Glomerular visceral epithelial cell (primary cell): ENCODE results near the gene NKX6-2.
"Not testable (repeated sequence)": the region's sequence is repeated elsewhere in the genome, so short reads cannot be mapped to it uniquely, and the experiment has no call there.

Experiments
- DNase-seq: peaks from one replicate; pipeline ENCODE4 v3.0.0-alpha.2; 2016; ENCODE audit errors: extremely low spot score

Gene NKX6-2

GRCh38 chr10:132797986-132798385 is 12.0 kb upstream of the NKX6-2 start:
- not testable (repeated sequence) for DNase-seq

- DNase-seq: no peak
Observed at GRCh38 chr10:132796846-132797245, 10.9 kb upstream of the NKX6-2 start.

GRCh38 chr10:132793871-132794849 is 8.2 kb upstream of the NKX6-2 start:
- no peak for DNase-seq

DNA sequence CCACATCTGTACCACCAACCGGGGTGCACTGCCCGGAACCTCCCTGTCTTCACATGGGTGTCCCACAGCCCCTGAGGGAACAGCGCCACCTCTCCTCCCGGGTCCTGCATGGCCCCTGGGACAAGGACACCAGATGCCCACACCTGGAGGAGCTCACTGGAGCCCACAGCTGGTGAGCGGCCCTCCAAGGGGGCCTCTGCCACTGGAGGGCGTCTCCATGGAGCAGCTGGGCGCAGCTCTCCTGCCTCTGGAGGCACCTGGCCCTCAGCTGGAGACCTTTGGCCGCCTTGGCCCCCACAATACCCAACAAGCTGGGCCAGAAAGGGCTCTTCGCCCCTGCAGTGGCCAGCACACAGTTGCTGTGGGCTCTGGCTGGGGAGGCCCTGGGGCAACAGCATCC is 7.3 kb upstream of the NKX6-2 start:
- DNase-seq: no peak

DNA sequence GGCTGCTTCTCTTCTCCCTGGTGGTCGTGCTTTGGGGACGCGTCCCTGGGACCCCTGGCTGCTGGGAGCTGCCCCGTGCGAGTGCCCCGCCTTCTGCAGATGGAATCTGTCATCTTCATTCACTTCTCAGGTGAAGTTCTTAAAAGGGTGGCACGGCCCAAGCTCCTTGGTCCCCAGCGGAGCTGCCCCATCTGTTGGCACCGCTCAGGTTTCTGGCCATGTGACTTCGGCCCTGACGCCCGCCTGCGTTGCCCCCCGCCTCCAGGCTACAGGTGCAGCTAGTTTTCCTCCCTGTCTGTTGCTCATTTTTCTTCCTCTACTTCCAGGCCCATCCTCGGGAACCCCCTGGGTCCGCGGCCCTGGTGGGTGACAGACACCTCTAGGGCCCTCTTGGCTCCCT is 6.8 kb upstream of the NKX6-2 start:
- no peak for DNase-seq

GRCh38 chr10:132792099-132792498 is 6.2 kb upstream of the NKX6-2 start:
- DNase-seq: not testable (repeated sequence)

GRCh38 chr10:132790934-132791829 is 5.2 kb upstream of the NKX6-2 start:
- no peak for DNase-seq

DNA sequence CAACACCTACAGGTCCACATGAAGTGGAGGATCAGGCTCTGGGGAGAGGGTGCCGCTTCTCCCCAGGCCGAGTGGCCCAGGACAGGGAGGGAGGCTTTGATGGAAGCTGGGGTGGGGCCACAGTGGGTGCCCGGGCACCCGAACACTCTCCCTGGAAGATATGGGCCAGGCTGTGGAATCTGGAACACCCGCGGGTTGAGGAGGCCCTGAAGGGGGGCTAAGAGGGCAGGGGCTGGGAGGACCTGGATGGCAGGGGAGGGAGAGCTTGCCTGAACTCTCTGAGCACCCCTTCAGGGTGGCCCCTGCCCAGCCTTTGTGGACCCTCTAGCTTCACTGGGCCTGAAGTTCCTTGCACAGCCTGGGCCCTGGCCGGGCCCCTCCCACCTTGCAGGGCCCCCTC is 4.5 kb upstream of the NKX6-2 start:
- no peak for DNase-seq

- DNase-seq: no peak
Observed at GRCh38 chr10:132789659-132790148, 3.8 kb upstream of the NKX6-2 start.

- peak; percentile 7 for DNase-seq
Observed at GRCh38 chr10:132788831-132789219, 2.9 kb upstream of the NKX6-2 start.

- peak; percentile 20 for DNase-seq
Observed at GRCh38 chr10:132788180-132788830, 2.4 kb upstream of the NKX6-2 start.

DNA sequence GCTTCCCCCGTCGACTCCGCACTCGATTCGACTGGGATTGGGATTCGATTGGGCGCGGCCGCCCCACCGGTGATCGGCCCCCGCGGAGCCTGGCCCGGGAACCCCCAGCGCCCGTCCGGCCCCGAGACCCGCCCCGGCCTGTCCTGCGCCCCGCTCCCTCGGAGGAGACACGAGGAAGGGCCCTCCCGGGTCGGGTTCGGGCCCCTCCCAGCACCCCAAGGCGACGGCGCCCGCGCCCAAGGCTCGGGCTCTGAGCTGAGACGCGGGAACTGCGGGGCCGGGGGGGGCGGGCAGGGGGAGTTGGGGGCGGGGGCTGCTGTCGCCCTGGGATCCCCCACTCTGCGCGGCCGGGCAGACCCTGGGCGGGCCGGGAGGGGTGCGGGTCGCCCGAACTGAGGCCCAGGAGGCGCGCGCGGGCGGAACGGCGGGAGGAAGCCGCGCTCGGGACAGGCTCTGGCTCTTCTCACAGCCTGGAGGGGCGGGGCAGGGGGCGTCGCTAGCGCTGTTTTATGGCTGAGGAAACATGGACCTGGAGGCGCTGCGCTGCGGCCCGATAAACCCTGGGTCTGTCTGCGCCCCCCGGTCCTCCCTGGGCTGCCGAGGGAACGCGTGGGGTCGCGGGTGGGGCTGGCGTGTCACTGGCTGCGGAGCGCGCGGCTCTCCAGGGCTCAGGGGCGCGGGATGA is 1.7 kb upstream of the NKX6-2 start:
- DNase-seq: no peak

DNA sequence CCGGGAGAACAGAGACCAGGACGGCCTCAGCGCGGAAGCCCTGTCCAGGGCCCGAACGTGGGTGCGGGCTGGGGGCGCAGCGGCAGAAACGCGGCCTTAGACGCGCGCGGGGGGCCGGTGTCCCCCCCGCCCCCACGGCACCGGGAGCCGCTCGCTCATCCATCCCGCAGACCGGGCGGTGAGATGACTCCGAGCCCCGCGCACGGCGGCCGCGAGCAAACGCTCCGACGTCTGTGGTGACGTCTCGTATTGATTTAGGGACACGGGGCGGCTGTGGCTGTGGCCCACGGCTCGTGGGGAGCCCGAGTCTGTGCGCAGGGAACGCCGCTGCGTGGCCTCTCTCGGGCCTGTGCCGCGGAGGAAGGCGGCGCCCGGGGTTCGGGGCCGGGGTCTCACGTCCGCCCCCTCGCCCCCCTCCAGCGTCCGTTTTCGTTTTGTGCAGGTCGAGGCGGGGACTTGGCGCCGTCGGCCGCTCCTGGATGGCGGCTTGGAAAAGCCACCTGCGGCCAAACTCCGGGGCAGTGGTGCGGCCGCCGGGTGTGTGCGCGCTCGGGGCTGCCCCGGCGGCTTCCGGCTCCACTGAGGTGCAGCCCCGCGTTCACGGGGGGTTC is 1.0 kb upstream of the NKX6-2 start:
- no peak for DNase-seq

DNA sequence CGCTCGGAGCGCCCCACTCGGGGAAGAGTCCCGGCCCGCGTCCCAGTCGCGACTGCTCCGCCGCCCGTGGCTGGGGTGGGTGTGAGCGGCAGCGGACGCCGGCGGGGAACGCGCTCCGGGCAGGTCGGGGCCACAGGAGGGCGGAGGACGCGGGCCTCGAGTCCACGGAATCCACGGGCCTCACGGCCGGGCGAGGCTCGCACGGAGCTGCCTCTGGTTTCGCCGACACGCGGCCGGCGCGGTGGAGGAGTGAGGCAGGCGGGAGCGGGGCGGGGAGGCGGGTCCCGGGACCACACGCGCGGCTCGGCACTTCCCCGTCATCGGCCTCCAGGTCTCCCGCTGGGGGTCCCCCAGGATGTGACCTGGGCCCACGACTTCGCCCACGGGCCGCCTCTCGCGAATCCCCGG is 533 bp upstream of the NKX6-2 start:
- DNase-seq: no peak

- DNase-seq: no peak
Observed at GRCh38 chr10:132784866-132785722, 853 bp downstream of the NKX6-2 start.

GRCh38 chr10:132783940-132784865 is 1.7 kb downstream of the NKX6-2 start:
- no peak for DNase-seq

DNA sequence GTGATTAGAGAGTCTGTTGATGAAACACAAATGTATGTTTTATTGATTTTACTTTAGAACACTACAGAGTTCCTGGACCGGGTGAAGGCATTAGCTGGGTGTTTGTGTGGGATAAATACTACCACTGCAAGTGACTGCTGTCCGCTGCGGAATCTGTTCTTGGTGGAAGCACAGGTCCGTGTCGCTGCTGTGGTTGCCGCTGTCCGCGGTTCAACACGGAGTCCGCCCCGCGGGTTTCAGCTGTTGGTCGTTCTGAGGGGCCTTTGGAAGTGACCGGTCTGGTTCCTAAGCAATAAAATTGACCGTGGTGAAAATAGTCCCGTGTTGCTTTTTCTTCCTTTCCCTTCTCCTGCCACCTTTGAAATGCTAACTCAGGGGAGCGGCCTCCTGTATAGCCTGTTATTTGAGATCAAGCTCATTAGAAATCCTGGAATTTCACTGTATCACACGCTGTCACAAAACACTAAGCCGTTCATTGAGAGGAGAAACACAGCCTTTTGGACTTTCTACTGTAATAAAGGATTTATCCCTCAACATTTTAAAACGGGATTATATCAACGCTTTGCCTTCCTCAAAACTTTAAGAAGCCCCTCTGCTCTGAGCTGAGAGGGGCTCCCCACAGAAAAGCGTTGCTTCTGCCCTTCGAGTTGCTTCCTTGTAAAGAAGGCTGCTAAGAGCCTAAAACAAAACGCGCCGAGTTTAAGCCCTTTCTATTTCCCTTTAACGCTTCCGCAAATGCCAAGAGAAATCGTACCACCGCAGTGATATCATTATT is 2.6 kb downstream of the NKX6-2 start:
- no peak for DNase-seq

GRCh38 chr10:132781556-132781955 is 4.4 kb downstream of the NKX6-2 start:
- DNase-seq: no peak
